Measurements from ENCODE around the gene ADGRG7. TPM values are rescaled to one million over a fixed set of nuclear protein-coding genes. Genes with fewer than 3 reads are reported as not detected.

ADGRG7 gene
- total and polyA plus RNA-seq, 2 of the 13 experiments (the other 11 are each of a cell fraction or from before 2014, with no cell fraction given) = not detected

- no peak for TF ChIP-seq THAP7 (CRISPR knock-in tag; IDR thresholded peaks at IDR 0.05)
- no peak for TF ChIP-seq TFDP1 (CRISPR knock-in tag; IDR thresholded peaks at IDR 0.05; ENCODE audit: borderline replicate concordance)
- TF ChIP-seq ZFP36 (IDR thresholded peaks at IDR 0.05; ENCODE audit: borderline replicate concordance, low read depth, low read length, partially characterized antibody) = no peak
- TF ChIP-seq ZNF747 (CRISPR knock-in tag; IDR thresholded peaks at IDR 0.05; ENCODE audit: borderline replicate concordance) = no peak
- TF ChIP-seq ZMAT5 (CRISPR knock-in tag; IDR thresholded peaks at IDR 0.05; ENCODE audit: borderline replicate concordance, low read depth) = no peak
- peak; percentile 82 for TF ChIP-seq IRF9 (CRISPR knock-in tag; IDR thresholded peaks at IDR 0.05; ENCODE audit: borderline replicate concordance)
- peak; percentile 46 for TF ChIP-seq ELF3 (CRISPR knock-in tag; IDR thresholded peaks at IDR 0.05)
- TF ChIP-seq HOXA9 (CRISPR knock-in tag; IDR thresholded peaks at IDR 0.05; ENCODE audit: borderline replicate concordance) = peak; percentile 89; the same call in 1 of the 2 replicates
- peak; percentile 33; the same call in 1 of the 2 replicates for TF ChIP-seq FOXA3 (CRISPR knock-in tag; IDR thresholded peaks at IDR 0.05)
- TF ChIP-seq FOXJ3 (CRISPR knock-in tag; IDR thresholded peaks at IDR 0.05; ENCODE audit: borderline replicate concordance) = no peak
- TF ChIP-seq PAX8 (CRISPR knock-in tag; IDR thresholded peaks at IDR 0.05; ENCODE audit: borderline replicate concordance) = no peak
- no peak for TF ChIP-seq NBN (conservative IDR thresholded peaks at IDR 0.05)
- 0 out of 2 replicates have a peak, but pooled peaks have one; percentile 69 for TF ChIP-seq CSRNP1 (CRISPR knock-in tag; IDR thresholded peaks at IDR 0.05)
- no peak; the same call in 1 of the 2 replicates for TF ChIP-seq SNAPC5 (CRISPR knock-in tag; IDR thresholded peaks at IDR 0.05; ENCODE audit: borderline replicate concordance)
- TF ChIP-seq TRAFD1 (CRISPR knock-in tag; IDR thresholded peaks at IDR 0.05; ENCODE audit: borderline replicate concordance) = no peak
- peak; percentile 68; the same call in 1 of the 2 replicates for TF ChIP-seq MXD4 (CRISPR knock-in tag; IDR thresholded peaks at IDR 0.05)
- no peak for TF ChIP-seq RFXANK (CRISPR knock-in tag; IDR thresholded peaks at IDR 0.05)
- 0 out of 2 replicates have a peak, but pooled peaks have one; percentile 21 for TF ChIP-seq ZNF230 (CRISPR knock-in tag; IDR thresholded peaks at IDR 0.05)
- no peak for TF ChIP-seq ZBTB34 (CRISPR knock-in tag; IDR thresholded peaks at IDR 0.05)
These were observed 99.8 kb downstream of the ADGRG7 start, which contains the start of gene TFG (continued) for GRCh38 chr3:100708989-100709841.
